ENCODE data around the gene TNFRSF18.

Gene TNFRSF18

GRCh38 chr1:1228596-1229321 lies 22.4 kb upstream of the TNFRSF18 start:
- no peak for DNase-seq (ENCODE audit: low read depth in 3 of 3, low spot score in 1 of 3)

- no peak for DNase-seq (ENCODE audit: low read depth in 3 of 3, low spot score in 1 of 3)
These were observed 21.8 kb upstream of the TNFRSF18 start for GRCh38 chr1:1228187-1228586.

GRCh38 chr1:1227386-1227785 lies 21.0 kb upstream of the TNFRSF18 start:
- DNase-seq (ENCODE audit: low read depth in 3 of 3, low spot score in 1 of 3): no peak

GRCh38 chr1:1226566-1227362 lies 20.4 kb upstream of the TNFRSF18 start:
- DNase-seq (ENCODE audit: low read depth in 3 of 3, low spot score in 1 of 3): no peak

GRCh38 chr1:1225913-1226312 lies 19.5 kb upstream of the TNFRSF18 start:
- no peak for DNase-seq (ENCODE audit: low read depth in 3 of 3, low spot score in 1 of 3)

- no peak for DNase-seq (ENCODE audit: low read depth in 3 of 3, low spot score in 1 of 3)
These were observed 18.9 kb upstream of the TNFRSF18 start for GRCh38 chr1:1225238-1225845.

GRCh38 chr1:1223891-1224290 lies 17.5 kb upstream of the TNFRSF18 start:
- no peak for DNase-seq (ENCODE audit: low read depth in 3 of 3, low spot score in 1 of 3)

- no peak for DNase-seq (ENCODE audit: low read depth in 3 of 3, low spot score in 1 of 3)
These were observed 16.9 kb upstream of the TNFRSF18 start for GRCh38 chr1:1223321-1223720.

GRCh38 chr1:1222575-1223225 lies 16.3 kb upstream of the TNFRSF18 start:
- no peak for DNase-seq (ENCODE audit: low read depth in 3 of 3, low spot score in 1 of 3)

GRCh38 chr1:1221887-1222574 lies 15.6 kb upstream of the TNFRSF18 start:
- DNase-seq (ENCODE audit: low read depth in 3 of 3, low spot score in 1 of 3): no peak

- DNase-seq (ENCODE audit: low read depth in 3 of 3, low spot score in 1 of 3): no peak
These were observed 13.8 kb upstream of the TNFRSF18 start for GRCh38 chr1:1220197-1220596.

- DNase-seq (ENCODE audit: low read depth in 3 of 3, low spot score in 1 of 3): no peak
These were observed 12.9 kb upstream of the TNFRSF18 start for GRCh38 chr1:1219341-1219740.

GRCh38 chr1:1218524-1219200 lies 12.3 kb upstream of the TNFRSF18 start:
- no peak for DNase-seq (ENCODE audit: low read depth in 3 of 3, low spot score in 1 of 3)

GRCh38 chr1:1217621-1218523 lies 11.5 kb upstream of the TNFRSF18 start:
- DNase-seq (ENCODE audit: low read depth in 3 of 3, low spot score in 1 of 3): no peak

GRCh38 chr1:1216770-1217620 lies 10.6 kb upstream of the TNFRSF18 start:
- no peak for DNase-seq (ENCODE audit: low read depth in 3 of 3, low spot score in 1 of 3)

GRCh38 chr1:1215881-1216605 lies 9.7 kb upstream of the TNFRSF18 start:
- DNase-seq (ENCODE audit: low read depth in 3 of 3, low spot score in 1 of 3): no peak

GRCh38 chr1:1215080-1215676 lies 8.8 kb upstream of the TNFRSF18 start:
- no peak for DNase-seq (ENCODE audit: low read depth in 3 of 3, low spot score in 1 of 3)

Measured in stimulated activated CD4-positive, alpha-beta T cell treated with anti-CD3 and anti-CD28 coated beads, TNF-alpha, amount 100 ng/mL, for 1 hour (primary cell).